ENCODE data around the gene SEMA4A.
"Not testable (repeated sequence)": the region's sequence is repeated elsewhere in the genome, so short reads cannot be mapped to it uniquely, and the experiment has no call there.

SEMA4A gene

GRCh38 chr1:156198831-156199349 is 45.5 kb downstream of the SEMA4A start:
- DNase-seq, result no peak

- DNase-seq, result no peak
These were observed 46.7 kb downstream of the SEMA4A start for GRCh38 chr1:156200044-156200443.

GRCh38 chr1:156203331-156203730 is 49.9 kb downstream of the SEMA4A start:
- no peak for DNase-seq

GRCh38 chr1:156204686-156205085 is 51.3 kb downstream of the SEMA4A start:
- no peak for DNase-seq

GRCh38 chr1:156211243-156211642 is 57.9 kb downstream of the SEMA4A start:
- no peak for DNase-seq

- DNase-seq, result no peak
These were observed 58.7 kb downstream of the SEMA4A start for GRCh38 chr1:156212130-156212529.

- peak; percentile 95 for DNase-seq
These were observed 59.7 kb downstream of the SEMA4A start, which contains the start of gene PMF1 for GRCh38 chr1:156212833-156213643. Gene PMF1 (plus strand): TSS chr1:156213007. CDS start chr1:156213016, 9 bp downstream.

GRCh38 chr1:156213644-156213966 is 60.2 kb downstream of the SEMA4A start:
- no peak for DNase-seq

- DNase-seq, result no peak
These were observed 60.8 kb downstream of the SEMA4A start for GRCh38 chr1:156214024-156214748.

- DNase-seq, result not testable (repeated sequence)
These were observed 63.1 kb downstream of the SEMA4A start for GRCh38 chr1:156216361-156217086.

GRCh38 chr1:156217871-156218270 is 64.5 kb downstream of the SEMA4A start:
- no peak for DNase-seq

- DNase-seq, result no peak
These were observed 66.8 kb downstream of the SEMA4A start for GRCh38 chr1:156220226-156220625.

- DNase-seq, result no peak
These were observed 68.8 kb downstream of the SEMA4A start for GRCh38 chr1:156221986-156222692.

- no peak for DNase-seq
These were observed 72.3 kb downstream of the SEMA4A start for GRCh38 chr1:156225677-156226014.

- DNase-seq, result no peak
These were observed 72.7 kb downstream of the SEMA4A start for GRCh38 chr1:156226116-156226538.

GRCh38 chr1:156226782-156227181 is 73.4 kb downstream of the SEMA4A start:
- DNase-seq, result no peak
